Measurements from ENCODE around the gene ARHGEF6.

ARHGEF6 gene

GRCh38 chrX:136745215-136746173 is 35.2 kb downstream of the ARHGEF6 start:
- no peak for DNase-seq (ENCODE audit: low read depth)

GRCh38 chrX:136742721-136743379 is 37.9 kb downstream of the ARHGEF6 start:
- DNase-seq (ENCODE audit: low read depth) = no peak

- DNase-seq (ENCODE audit: low read depth) = no peak
Observed at GRCh38 chrX:136738049-136738729, 42.5 kb downstream of the ARHGEF6 start.

- no peak for DNase-seq (ENCODE audit: low read depth)
Observed at GRCh38 chrX:136736690-136737089, 44.0 kb downstream of the ARHGEF6 start.

- DNase-seq (ENCODE audit: low read depth) = no peak
Observed at GRCh38 chrX:136735601-136736000, 45.1 kb downstream of the ARHGEF6 start.

- no peak for DNase-seq (ENCODE audit: low read depth)
Observed at GRCh38 chrX:136733613-136734012, 47.1 kb downstream of the ARHGEF6 start.

- DNase-seq (ENCODE audit: low read depth) = no peak
Observed at GRCh38 chrX:136731798-136732197, 48.9 kb downstream of the ARHGEF6 start.

GRCh38 chrX:136731207-136731782 is 49.4 kb downstream of the ARHGEF6 start:
- no peak for DNase-seq (ENCODE audit: low read depth)

GRCh38 chrX:136728393-136728792 is 52.3 kb downstream of the ARHGEF6 start:
- DNase-seq (ENCODE audit: low read depth) = no peak

- DNase-seq (ENCODE audit: low read depth) = no peak
Observed at GRCh38 chrX:136725441-136726104, 55.2 kb downstream of the ARHGEF6 start.

- DNase-seq (ENCODE audit: low read depth) = no peak
Observed at GRCh38 chrX:136718091-136718490, 62.6 kb downstream of the ARHGEF6 start.

GRCh38 chrX:136714626-136715599 is 65.8 kb downstream of the ARHGEF6 start:
- DNase-seq (ENCODE audit: low read depth) = no peak

GRCh38 chrX:136712650-136713310 is 68.0 kb downstream of the ARHGEF6 start:
- no peak for DNase-seq (ENCODE audit: low read depth)

GRCh38 chrX:136711147-136711546 is 69.6 kb downstream of the ARHGEF6 start:
- DNase-seq (ENCODE audit: low read depth) = no peak

GRCh38 chrX:136710325-136710951 is 70.3 kb downstream of the ARHGEF6 start:
- DNase-seq (ENCODE audit: low read depth) = no peak

GRCh38 chrX:136708348-136708747 is 72.4 kb downstream of the ARHGEF6 start:
- no peak for DNase-seq (ENCODE audit: low read depth)

GRCh38 chrX:136697156-136697555 is 83.6 kb downstream of the ARHGEF6 start:
- DNase-seq (ENCODE audit: low read depth) = no peak

- DNase-seq (ENCODE audit: low read depth) = no peak
Observed at GRCh38 chrX:136694431-136695087, 86.2 kb downstream of the ARHGEF6 start.

GRCh38 chrX:136692271-136692670 is 88.5 kb downstream of the ARHGEF6 start:
- no peak for DNase-seq (ENCODE audit: low read depth)
